HG02623 (cell line): ENCODE data around the gene COL26A1.
"Not testable (repeated sequence)": the region's sequence is repeated elsewhere in the genome, so short reads cannot be mapped to it uniquely, and the experiment has no call there.

ENCODE experiments used
- ATAC-seq: cut with Tn5 transposase; IDR thresholded peaks from one replicate; pipeline ENCODE4 v1.9.1; 2021; ENCODE audit warnings: moderate library complexity; ENCODE audit not compliant: unreplicated experiment

Gene COL26A1

GRCh38 chr7:101590663-101591435, 228.2 kb downstream of the COL26A1 start:
- ATAC-seq: no peak

- ATAC-seq: no peak
Observed at GRCh38 chr7:101591504-101591903, 228.8 kb downstream of the COL26A1 start.

- ATAC-seq: no peak
Observed at GRCh38 chr7:101593556-101593955, 230.9 kb downstream of the COL26A1 start.

- no peak for ATAC-seq
Observed at GRCh38 chr7:101594790-101595189, 232.1 kb downstream of the COL26A1 start.

- ATAC-seq: no peak
Observed at GRCh38 chr7:101595246-101595645, 232.6 kb downstream of the COL26A1 start.

GRCh38 chr7:101595766-101596537, 233.3 kb downstream of the COL26A1 start:
- no peak for ATAC-seq

- no peak for ATAC-seq
Observed at GRCh38 chr7:101596898-101597297, 234.2 kb downstream of the COL26A1 start.

GRCh38 chr7:101597941-101598340, 235.3 kb downstream of the COL26A1 start:
- ATAC-seq: no peak

- ATAC-seq: no peak
Observed at GRCh38 chr7:101598422-101598985, 235.8 kb downstream of the COL26A1 start.

- ATAC-seq: no peak
Observed at GRCh38 chr7:101598986-101599771, 236.5 kb downstream of the COL26A1 start.

- no peak for ATAC-seq
Observed at GRCh38 chr7:101599787-101600186, 237.1 kb downstream of the COL26A1 start.

- no peak for ATAC-seq
Observed at GRCh38 chr7:101602082-101602481, 239.4 kb downstream of the COL26A1 start.

- no peak for ATAC-seq
Observed at GRCh38 chr7:101602484-101603241, 240.0 kb downstream of the COL26A1 start.

GRCh38 chr7:101604331-101604933, 241.8 kb downstream of the COL26A1 start:
- no peak for ATAC-seq

- ATAC-seq: not testable (repeated sequence)
Observed at GRCh38 chr7:101604934-101605332, 242.3 kb downstream of the COL26A1 start.

- ATAC-seq: no peak
Observed at GRCh38 chr7:101605611-101606497, 243.2 kb downstream of the COL26A1 start.

- ATAC-seq: no peak
Observed at GRCh38 chr7:101606498-101606923, 243.8 kb downstream of the COL26A1 start.
